SK-N-SH treated with all-trans-retinoic acid at 6 μM for 48 hours (cell line): ENCODE measurements around the gene TMEM132C.

Experiments
- ATAC-seq: fragments of 200-7000 bp; cut with Tn5 transposase; 3 replicates; pipeline ENCODE4 v1.9.1; 2020; ENCODE audit warnings: mild to moderate bottlenecking, moderate library complexity
- ARNTL ChIP-seq: fragments of 450-650 bp; formaldehyde crosslinking; IDR thresholded peaks from 2 replicates; pipeline ENCODE4 v1.5.0; 2020; ENCODE audit warnings: low read depth, mild to moderate bottlenecking, moderate library complexity, borderline replicate concordance
- BACH2 ChIP-seq: fragments of 250-450 bp; sonication (Bioruptor Pico); IDR thresholded peaks from 2 replicates; pipeline ENCODE4 v1.9.0; 2021; ENCODE audit warnings: mild to moderate bottlenecking, borderline replicate concordance
- CSDC2 ChIP-seq: fragments of 250-450 bp; sonication (Bioruptor Pico); IDR thresholded peaks from 2 replicates; pipeline ENCODE4 v1.5.0; 2020; ENCODE audit warnings: mild to moderate bottlenecking, moderate library complexity
- CSRNP3 ChIP-seq: fragments of 250-450 bp; sonication (Bioruptor Pico); IDR thresholded peaks from 2 replicates; pipeline ENCODE4 v1.5.1; 2021; ENCODE audit warnings: mild to moderate bottlenecking, moderate library complexity
- ESRRG ChIP-seq: fragments of 250-450 bp; sonication (Bioruptor Pico); IDR thresholded peaks from 2 replicates; pipeline ENCODE4 v1.6.1; 2021; ENCODE audit warnings: mild to moderate bottlenecking
- GLIS3 ChIP-seq: fragments of 250-450 bp; sonication (Bioruptor Pico); IDR thresholded peaks from 2 replicates; pipeline ENCODE4 v1.5.0; 2020; ENCODE audit warnings: mild to moderate bottlenecking, moderate library complexity
- ISL1 ChIP-seq: fragments of 250-450 bp; sonication (Bioruptor Pico); IDR thresholded peaks from 2 replicates; pipeline ENCODE4 v2.1.2; 2022; ENCODE audit warnings: mild to moderate bottlenecking, moderate library complexity
- OSR1 ChIP-seq: fragments of 250-450 bp; sonication (Bioruptor Pico); IDR thresholded peaks from 2 replicates; pipeline ENCODE4 v1.8.0; 2022; ENCODE audit warnings: moderate library complexity, mild to moderate bottlenecking, inconsistent platforms
- PATZ1 ChIP-seq: fragments of 250-450 bp; sonication (Bioruptor Pico); IDR thresholded peaks from 2 replicates; pipeline ENCODE4 v1.8.0; 2020; ENCODE audit warnings: mild to moderate bottlenecking, moderate library complexity, borderline replicate concordance
- PPARA ChIP-seq: fragments of 250-450 bp; sonication (Bioruptor Pico); IDR thresholded peaks from 2 replicates; pipeline ENCODE4 v1.5.0; 2020; ENCODE audit warnings: mild to moderate bottlenecking, borderline replicate concordance
- RARB ChIP-seq: fragments of 250-450 bp; sonication (Bioruptor Pico); IDR thresholded peaks from 2 replicates; pipeline ENCODE4 v1.8.0; 2021; ENCODE audit warnings: mild to moderate bottlenecking, moderate library complexity
- SNAI2 ChIP-seq: fragments of 250-450 bp; sonication (Bioruptor Pico); IDR thresholded peaks from 2 replicates; pipeline ENCODE4 v1.5.0; 2020; ENCODE audit warnings: mild to moderate bottlenecking, moderate library complexity
- TCF4 ChIP-seq: fragments of 250-450 bp; sonication (Bioruptor Pico); IDR thresholded peaks from 2 replicates; pipeline ENCODE4 v1.8.0; 2021; ENCODE audit warnings: mild to moderate bottlenecking, moderate library complexity, borderline replicate concordance
- TOX ChIP-seq: fragments of 250-450 bp; sonication (Bioruptor Pico); IDR thresholded peaks from 2 replicates; pipeline ENCODE4 v1.8.0; 2021; ENCODE audit warnings: mild to moderate bottlenecking, moderate library complexity, borderline replicate concordance
- ZC3H10 ChIP-seq: fragments of 250-450 bp; sonication (Bioruptor Pico); IDR thresholded peaks from 2 replicates; pipeline ENCODE4 v1.5.1; 2021; ENCODE audit warnings: mild to moderate bottlenecking, moderate library complexity
- ZFP3 ChIP-seq: fragments of 250-450 bp; sonication (Bioruptor Pico); IDR thresholded peaks from 2 replicates; pipeline ENCODE4 v1.5.0; 2020; ENCODE audit warnings: mild to moderate bottlenecking, moderate library complexity
- ZFP30 ChIP-seq: fragments of 450-650 bp; formaldehyde crosslinking; IDR thresholded peaks from 2 replicates; pipeline ENCODE4 v1.5.0; 2022; ENCODE audit warnings: mild to moderate bottlenecking, moderate library complexity
- ZNF565 ChIP-seq: fragments of 450-650 bp; formaldehyde crosslinking; conservative IDR thresholded peaks from 2 replicates; pipeline ENCODE4 v1.5.0; 2020; ENCODE audit warnings: low read depth, mild to moderate bottlenecking, moderate library complexity
- ZNF70 ChIP-seq: fragments of 450-650 bp; formaldehyde crosslinking; IDR thresholded peaks from 2 replicates; pipeline ENCODE4 v1.5.0; 2020; ENCODE audit warnings: mild to moderate bottlenecking, moderate library complexity
- ZNF8 ChIP-seq: fragments of 450-650 bp; formaldehyde crosslinking; IDR thresholded peaks from 2 replicates; pipeline ENCODE4 v1.5.0; 2020; ENCODE audit warnings: mild to moderate bottlenecking, moderate library complexity
- TF ChIP-seq, protein P1 (sequence below): fragments of 250-450 bp; sonication (Bioruptor Pico); IDR thresholded peaks from 2 replicates; pipeline ENCODE4 v1.8.0; 2021; ENCODE audit warnings: low read depth, mild to moderate bottlenecking, moderate library complexity, borderline replicate concordance
- TF ChIP-seq, protein P2 (sequence below): fragments of 250-450 bp; sonication (Bioruptor Pico); IDR thresholded peaks from 2 replicates; pipeline ENCODE4 v1.5.0; 2020; ENCODE audit warnings: mild to moderate bottlenecking, moderate library complexity
- TF ChIP-seq, protein P3 (sequence below): fragments of 250-450 bp; sonication (Bioruptor Pico); IDR thresholded peaks from 2 replicates; pipeline ENCODE4 v1.5.1; 2020; ENCODE audit warnings: low read depth, mild to moderate bottlenecking, moderate library complexity

TMEM132C gene

DNA sequence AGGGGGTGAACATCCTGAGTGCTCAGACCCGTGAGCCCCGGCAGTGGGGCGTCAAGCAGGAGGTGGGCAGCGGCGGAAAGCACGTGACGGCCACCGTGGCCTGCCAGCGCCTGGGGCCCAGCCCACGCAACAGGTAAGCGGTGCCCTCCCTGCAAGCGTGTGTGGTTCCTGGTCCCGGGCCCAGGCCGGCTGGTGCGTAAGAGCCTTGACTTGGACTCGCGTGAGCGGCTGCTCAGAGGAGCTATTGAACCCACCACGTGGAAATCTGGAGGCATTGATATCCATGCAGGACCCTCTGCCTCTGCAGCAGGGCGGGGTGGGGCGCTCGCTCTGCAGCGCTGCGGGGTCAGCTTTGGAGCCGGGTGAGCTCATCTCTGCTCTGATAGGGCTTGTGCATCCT, 277.0 kb downstream of the TMEM132C start:
- TF ChIP-seq, protein P1, sequence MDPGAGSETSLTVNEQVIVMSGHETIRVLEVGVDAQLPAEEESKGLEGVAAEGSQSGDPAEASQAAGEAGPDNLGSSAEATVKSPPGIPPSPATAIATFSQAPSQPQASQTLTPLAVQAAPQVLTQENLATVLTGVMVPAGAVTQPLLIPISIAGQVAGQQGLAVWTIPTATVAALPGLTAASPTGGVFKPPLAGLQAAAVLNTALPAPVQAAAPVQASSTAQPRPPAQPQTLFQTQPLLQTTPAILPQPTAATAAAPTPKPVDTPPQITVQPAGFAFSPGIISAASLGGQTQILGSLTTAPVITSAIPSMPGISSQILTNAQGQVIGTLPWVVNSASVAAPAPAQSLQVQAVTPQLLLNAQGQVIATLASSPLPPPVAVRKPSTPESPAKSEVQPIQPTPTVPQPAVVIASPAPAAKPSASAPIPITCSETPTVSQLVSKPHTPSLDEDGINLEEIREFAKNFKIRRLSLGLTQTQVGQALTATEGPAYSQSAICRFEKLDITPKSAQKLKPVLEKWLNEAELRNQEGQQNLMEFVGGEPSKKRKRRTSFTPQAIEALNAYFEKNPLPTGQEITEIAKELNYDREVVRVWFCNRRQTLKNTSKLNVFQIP (CRISPR knock-in tag), result no peak
- no peak for TF ChIP-seq ISL1
- no peak for TF ChIP-seq ZC3H10
- TF ChIP-seq ZNF70 (CRISPR knock-in tag), result no peak
- TF ChIP-seq ZNF8 (CRISPR knock-in tag), result no peak
- no peak for TF ChIP-seq ZFP30 (CRISPR knock-in tag)
- TF ChIP-seq OSR1, result no peak
- TF ChIP-seq CSDC2 (CRISPR knock-in tag), result no peak
- TF ChIP-seq PPARA (CRISPR knock-in tag), result no peak
- TF ChIP-seq CSRNP3 (CRISPR knock-in tag), result no peak
- TF ChIP-seq SNAI2 (CRISPR knock-in tag), result no peak
- TF ChIP-seq GLIS3 (CRISPR knock-in tag), result no peak
- TF ChIP-seq RARB (CRISPR knock-in tag), result no peak
- TF ChIP-seq ZNF565 (CRISPR knock-in tag), result no peak
- no peak for TF ChIP-seq TOX (CRISPR knock-in tag)
- TF ChIP-seq, protein P2, sequence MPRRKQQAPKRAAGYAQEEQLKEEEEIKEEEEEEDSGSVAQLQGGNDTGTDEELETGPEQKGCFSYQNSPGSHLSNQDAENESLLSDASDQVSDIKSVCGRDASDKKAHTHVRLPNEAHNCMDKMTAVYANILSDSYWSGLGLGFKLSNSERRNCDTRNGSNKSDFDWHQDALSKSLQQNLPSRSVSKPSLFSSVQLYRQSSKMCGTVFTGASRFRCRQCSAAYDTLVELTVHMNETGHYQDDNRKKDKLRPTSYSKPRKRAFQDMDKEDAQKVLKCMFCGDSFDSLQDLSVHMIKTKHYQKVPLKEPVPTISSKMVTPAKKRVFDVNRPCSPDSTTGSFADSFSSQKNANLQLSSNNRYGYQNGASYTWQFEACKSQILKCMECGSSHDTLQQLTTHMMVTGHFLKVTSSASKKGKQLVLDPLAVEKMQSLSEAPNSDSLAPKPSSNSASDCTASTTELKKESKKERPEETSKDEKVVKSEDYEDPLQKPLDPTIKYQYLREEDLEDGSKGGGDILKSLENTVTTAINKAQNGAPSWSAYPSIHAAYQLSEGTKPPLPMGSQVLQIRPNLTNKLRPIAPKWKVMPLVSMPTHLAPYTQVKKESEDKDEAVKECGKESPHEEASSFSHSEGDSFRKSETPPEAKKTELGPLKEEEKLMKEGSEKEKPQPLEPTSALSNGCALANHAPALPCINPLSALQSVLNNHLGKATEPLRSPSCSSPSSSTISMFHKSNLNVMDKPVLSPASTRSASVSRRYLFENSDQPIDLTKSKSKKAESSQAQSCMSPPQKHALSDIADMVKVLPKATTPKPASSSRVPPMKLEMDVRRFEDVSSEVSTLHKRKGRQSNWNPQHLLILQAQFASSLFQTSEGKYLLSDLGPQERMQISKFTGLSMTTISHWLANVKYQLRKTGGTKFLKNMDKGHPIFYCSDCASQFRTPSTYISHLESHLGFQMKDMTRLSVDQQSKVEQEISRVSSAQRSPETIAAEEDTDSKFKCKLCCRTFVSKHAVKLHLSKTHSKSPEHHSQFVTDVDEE (CRISPR knock-in tag), result no peak
- TF ChIP-seq ARNTL (CRISPR knock-in tag), result no peak
- no peak for TF ChIP-seq BACH2 (CRISPR knock-in tag)
- no peak for TF ChIP-seq ESRRG (CRISPR knock-in tag)
- no peak for TF ChIP-seq ZFP3 (CRISPR knock-in tag)
- no peak for ATAC-seq

DNA sequence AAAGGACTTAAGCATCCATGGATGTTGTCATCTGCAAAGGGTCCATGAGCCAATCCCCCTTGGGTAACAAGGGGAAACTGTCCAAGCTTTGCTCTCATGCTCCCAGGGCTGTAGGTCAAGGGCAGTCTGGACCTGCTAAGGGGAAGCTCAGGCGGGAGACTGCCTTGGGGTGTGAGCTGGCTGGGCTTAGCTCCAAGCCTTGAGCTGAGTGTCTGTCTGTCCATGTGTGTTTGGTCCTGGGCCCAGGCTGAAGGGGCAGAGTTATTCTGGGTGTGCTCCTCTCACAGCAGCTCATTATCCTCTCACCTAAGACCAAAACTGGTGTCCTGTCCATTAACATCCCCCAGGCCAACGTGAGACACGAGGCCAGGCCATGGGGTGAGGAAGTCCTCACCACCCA, 282.0 kb downstream of the TMEM132C start:
- no peak for TF ChIP-seq ZFP30 (CRISPR knock-in tag)
- TF ChIP-seq TCF4, result no peak
- no peak for TF ChIP-seq PATZ1 (CRISPR knock-in tag)
- TF ChIP-seq ZNF70 (CRISPR knock-in tag), result no peak
- TF ChIP-seq ZNF565 (CRISPR knock-in tag), result no peak
- no peak for TF ChIP-seq GLIS3 (CRISPR knock-in tag)
- TF ChIP-seq ARNTL (CRISPR knock-in tag), result no peak
- TF ChIP-seq ZC3H10, result no peak
- no peak for TF ChIP-seq RARB (CRISPR knock-in tag)
- no peak for TF ChIP-seq TOX (CRISPR knock-in tag)
- TF ChIP-seq, protein P2 (CRISPR knock-in tag), result no peak
- TF ChIP-seq CSDC2 (CRISPR knock-in tag), result no peak
- TF ChIP-seq, protein P3, sequence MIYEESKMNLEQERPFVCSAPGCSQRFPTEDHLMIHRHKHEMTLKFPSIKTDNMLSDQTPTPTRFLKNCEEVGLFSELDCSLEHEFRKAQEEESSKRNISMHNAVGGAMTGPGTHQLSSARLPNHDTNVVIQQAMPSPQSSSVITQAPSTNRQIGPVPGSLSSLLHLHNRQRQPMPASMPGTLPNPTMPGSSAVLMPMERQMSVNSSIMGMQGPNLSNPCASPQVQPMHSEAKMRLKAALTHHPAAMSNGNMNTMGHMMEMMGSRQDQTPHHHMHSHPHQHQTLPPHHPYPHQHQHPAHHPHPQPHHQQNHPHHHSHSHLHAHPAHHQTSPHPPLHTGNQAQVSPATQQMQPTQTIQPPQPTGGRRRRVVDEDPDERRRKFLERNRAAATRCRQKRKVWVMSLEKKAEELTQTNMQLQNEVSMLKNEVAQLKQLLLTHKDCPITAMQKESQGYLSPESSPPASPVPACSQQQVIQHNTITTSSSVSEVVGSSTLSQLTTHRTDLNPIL (CRISPR knock-in tag), result no peak
- no peak for TF ChIP-seq PPARA (CRISPR knock-in tag)
- no peak for TF ChIP-seq ZFP3 (CRISPR knock-in tag)
- no peak for TF ChIP-seq ESRRG (CRISPR knock-in tag)
- ATAC-seq, result no peak
